ENCODE results near the gene POU6F2.

DNA sequence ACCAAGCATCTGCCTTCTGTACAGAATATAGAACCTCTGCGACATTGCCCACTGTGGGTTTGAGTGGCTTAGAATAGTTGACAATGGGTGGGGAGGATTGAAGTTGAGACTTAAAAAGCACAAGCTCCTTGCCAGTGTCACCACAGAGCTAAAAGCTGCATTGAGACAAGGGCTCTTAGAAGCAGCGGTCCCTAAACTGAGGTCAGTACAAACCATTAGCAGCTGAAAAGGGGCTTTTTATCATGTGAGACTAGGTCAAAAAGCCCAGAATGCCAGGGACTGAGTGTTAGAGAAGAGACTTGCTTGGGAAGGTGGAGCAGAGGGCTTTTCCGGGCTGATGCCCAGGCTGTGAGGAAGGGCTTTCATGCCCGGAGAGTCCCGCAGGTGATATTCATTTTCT, 91.3 kb downstream of the POU6F2 start:
- TF ChIP-seq CTCF (conservative IDR thresholded peaks at IDR 0.05; ENCODE audit: low read depth in 2 of 2) (no peak), POLR2AphosphoS5 (IDR thresholded peaks at IDR 0.05; ENCODE audit: low read depth) (no peak), CREB1 (CRISPR knock-in tag; IDR thresholded peaks at IDR 0.05; ENCODE audit: low read depth) (no peak), EZH2 (IDR thresholded peaks at IDR 0.05; ENCODE audit: low read depth, unreplicated experiment) (no peak), EZH2phosphoT487 (IDR thresholded peaks at IDR 0.05; ENCODE audit: unreplicated experiment) (no peak)
- TF ChIP-seq, protein P1, sequence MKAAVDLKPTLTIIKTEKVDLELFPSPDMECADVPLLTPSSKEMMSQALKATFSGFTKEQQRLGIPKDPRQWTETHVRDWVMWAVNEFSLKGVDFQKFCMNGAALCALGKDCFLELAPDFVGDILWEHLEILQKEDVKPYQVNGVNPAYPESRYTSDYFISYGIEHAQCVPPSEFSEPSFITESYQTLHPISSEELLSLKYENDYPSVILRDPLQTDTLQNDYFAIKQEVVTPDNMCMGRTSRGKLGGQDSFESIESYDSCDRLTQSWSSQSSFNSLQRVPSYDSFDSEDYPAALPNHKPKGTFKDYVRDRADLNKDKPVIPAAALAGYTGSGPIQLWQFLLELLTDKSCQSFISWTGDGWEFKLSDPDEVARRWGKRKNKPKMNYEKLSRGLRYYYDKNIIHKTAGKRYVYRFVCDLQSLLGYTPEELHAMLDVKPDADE (IDR thresholded peaks at IDR 0.05), result no peak
- TF ChIP-seq, protein P2, sequence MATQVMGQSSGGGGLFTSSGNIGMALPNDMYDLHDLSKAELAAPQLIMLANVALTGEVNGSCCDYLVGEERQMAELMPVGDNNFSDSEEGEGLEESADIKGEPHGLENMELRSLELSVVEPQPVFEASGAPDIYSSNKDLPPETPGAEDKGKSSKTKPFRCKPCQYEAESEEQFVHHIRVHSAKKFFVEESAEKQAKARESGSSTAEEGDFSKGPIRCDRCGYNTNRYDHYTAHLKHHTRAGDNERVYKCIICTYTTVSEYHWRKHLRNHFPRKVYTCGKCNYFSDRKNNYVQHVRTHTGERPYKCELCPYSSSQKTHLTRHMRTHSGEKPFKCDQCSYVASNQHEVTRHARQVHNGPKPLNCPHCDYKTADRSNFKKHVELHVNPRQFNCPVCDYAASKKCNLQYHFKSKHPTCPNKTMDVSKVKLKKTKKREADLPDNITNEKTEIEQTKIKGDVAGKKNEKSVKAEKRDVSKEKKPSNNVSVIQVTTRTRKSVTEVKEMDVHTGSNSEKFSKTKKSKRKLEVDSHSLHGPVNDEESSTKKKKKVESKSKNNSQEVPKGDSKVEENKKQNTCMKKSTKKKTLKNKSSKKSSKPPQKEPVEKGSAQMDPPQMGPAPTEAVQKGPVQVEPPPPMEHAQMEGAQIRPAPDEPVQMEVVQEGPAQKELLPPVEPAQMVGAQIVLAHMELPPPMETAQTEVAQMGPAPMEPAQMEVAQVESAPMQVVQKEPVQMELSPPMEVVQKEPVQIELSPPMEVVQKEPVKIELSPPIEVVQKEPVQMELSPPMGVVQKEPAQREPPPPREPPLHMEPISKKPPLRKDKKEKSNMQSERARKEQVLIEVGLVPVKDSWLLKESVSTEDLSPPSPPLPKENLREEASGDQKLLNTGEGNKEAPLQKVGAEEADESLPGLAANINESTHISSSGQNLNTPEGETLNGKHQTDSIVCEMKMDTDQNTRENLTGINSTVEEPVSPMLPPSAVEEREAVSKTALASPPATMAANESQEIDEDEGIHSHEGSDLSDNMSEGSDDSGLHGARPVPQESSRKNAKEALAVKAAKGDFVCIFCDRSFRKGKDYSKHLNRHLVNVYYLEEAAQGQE (IDR thresholded peaks at IDR 0.05; ENCODE audit: unreplicated experiment), result no peak

All from GM23338 (cell line).